Adrenal gland (tissue), 5 donors: ENCODE results near the gene FOXK2.

ENCODE experiments used
- CTCF ChIP-seq, 6 experiments: fragments of 450-650 bp in 4 of 6; fragments of 200-600 bp in 2 of 6; sonication (generic) in 1 of 6; IDR thresholded peaks; 1 replicate in 5 of 6; 2 replicates in 1 of 6; pipeline versions ENCODE4 v1.5.1 to v1.8.0; 2016 to 2021; ENCODE audit warnings: antibody characterized with exemption in 6 of 6, mild to moderate bottlenecking in 2 of 6, moderate library complexity in 1 of 6
- POLR2A ChIP-seq, 2 donors: fragments of 450-650 bp; IDR thresholded peaks; one replicate each; pipeline ENCODE4 v1.6.1; 2017; ENCODE audit warnings: antibody characterized with exemption in 2 of 2, mild to moderate bottlenecking in 2 of 2, moderate library complexity in 1 of 2
- donor health status: DM: no; HTN: no; CAD: no.

GRCh38 chr17:82601447-82602000, 82.0 kb downstream of the FOXK2 start:
- no peak for TF ChIP-seq CTCF (IDR thresholded peaks at IDR 0.05)
- TF ChIP-seq POLR2A (IDR thresholded peaks at IDR 0.05) = no peak
